Liver (tissue), 9 donors: ENCODE measurements around the gene CTBP1. TPM values are rescaled to one million over a fixed set of nuclear protein-coding genes. Genes with fewer than 3 reads are reported as not detected.

Experiments used
- DNase-seq: peaks from one replicate; pipeline ENCODE4 v3.0.0-alpha.2; 2017; ENCODE audit warnings: low spot score
- H3K27ac ChIP-seq, 2 donors: one replicate each; pipeline ENCODE4 v1.7.0; 2013; ENCODE audit warnings: inconsistent platforms in 2 of 2, low read length in 2 of 2, control low read depth in 1 of 2, low read depth in 1 of 2, mild to moderate bottlenecking in 1 of 2
- H3K27me3 ChIP-seq, 4 donors: one replicate each; pipeline versions ENCODE4 v1.6.1 to v1.7.0; 2013; ENCODE audit warnings: low read length in 3 of 4, inconsistent platforms in 1 of 4, mild to moderate bottlenecking in 1 of 4, moderate library complexity in 1 of 4; ENCODE audit not compliant: control insufficient read depth in 4 of 4, insufficient read depth in 4 of 4
- H3K36me3 ChIP-seq, 4 donors: one replicate each; pipeline versions ENCODE4 v1.6.1 to v1.7.0; 2013; ENCODE audit warnings: low read length in 3 of 4, mild to moderate bottlenecking in 3 of 4, low read depth in 1 of 4, moderate library complexity in 1 of 4; ENCODE audit not compliant: control insufficient read depth in 4 of 4, insufficient read depth in 3 of 4
- H3K4me1 ChIP-seq, 4 donors: one replicate each; pipeline versions ENCODE4 v1.6.1 to v1.7.0; 2013; ENCODE audit warnings: low read length in 3 of 4, mild to moderate bottlenecking in 3 of 4, moderate library complexity in 1 of 4; ENCODE audit not compliant: control insufficient read depth in 4 of 4, insufficient read depth in 4 of 4
- H3K4me3 ChIP-seq, 3 donors: one replicate each; pipeline versions ENCODE4 v1.6.1 to v1.7.0; 2013; ENCODE audit warnings: low read length in 3 of 3, control low read depth in 1 of 3, low read depth in 1 of 3, mild to moderate bottlenecking in 1 of 3
- H3K9ac ChIP-seq, 2 donors: one replicate each; pipeline ENCODE4 v1.7.0; 2013; ENCODE audit warnings: low read length in 2 of 2, mild to moderate bottlenecking in 2 of 2, moderate library complexity in 2 of 2, control low read depth in 1 of 2, low read depth in 1 of 2
- H3K9me3 ChIP-seq, 4 donors: one replicate each; pipeline versions ENCODE4 v1.6.1 to v1.7.0; 2013; ENCODE audit warnings: low read length in 3 of 4; ENCODE audit not compliant: control insufficient read depth in 4 of 4
- ATF3 ChIP-seq: IDR thresholded peaks from 2 replicates; pipeline ENCODE4 v1.6.1; 2016; ENCODE audit warnings: antibody characterized with exemption
- CTCF ChIP-seq: fragments of 150-350 bp; IDR thresholded peaks from 2 replicates; pipeline ENCODE4 v1.5.1; 2017; ENCODE audit warnings: improper control_type of control experiment, low read depth, low read length; ENCODE audit not compliant: missing input control
- EGR1 ChIP-seq, 2 donors: IDR thresholded peaks; 2 replicates each; pipeline ENCODE4 v1.6.1; 2016 to 2018; ENCODE audit warnings: antibody characterized with exemption in 2 of 2, low read depth in 2 of 2
- FOXA1 ChIP-seq: IDR thresholded peaks from 2 replicates; pipeline ENCODE4 v1.6.1; 2016; ENCODE audit warnings: antibody characterized with exemption
- FOXA2 ChIP-seq: IDR thresholded peaks from 2 replicates; pipeline ENCODE4 v1.6.1; 2016; ENCODE audit warnings: antibody characterized with exemption
- GABPA ChIP-seq, 2 donors: IDR thresholded peaks in 1 of 2; conservative IDR thresholded peaks in 1 of 2; 2 replicates each; pipeline ENCODE4 v1.6.1; 2016; ENCODE audit warnings: antibody characterized with exemption in 2 of 2, mild to moderate bottlenecking in 1 of 2, moderate library complexity in 1 of 2
- HNF4A ChIP-seq, 2 donors: conservative IDR thresholded peaks; 2 replicates each; pipeline ENCODE4 v1.6.1; 2016; ENCODE audit warnings: antibody characterized with exemption in 2 of 2, mild to moderate bottlenecking in 2 of 2
- HNF4G ChIP-seq: IDR thresholded peaks from 2 replicates; pipeline ENCODE4 v1.6.1; 2016; ENCODE audit warnings: antibody characterized with exemption
- JUND ChIP-seq, 2 donors: IDR thresholded peaks; 2 replicates each; pipeline ENCODE4 v1.6.1; 2016; ENCODE audit warnings: antibody characterized with exemption in 2 of 2
- MAX ChIP-seq: IDR thresholded peaks from 2 replicates; pipeline ENCODE4 v1.6.1; 2016; ENCODE audit warnings: antibody characterized with exemption
- NR2F2 ChIP-seq: IDR thresholded peaks from 2 replicates; pipeline ENCODE4 v1.6.1; 2016; ENCODE audit warnings: antibody characterized with exemption
- SP1 ChIP-seq: IDR thresholded peaks from 2 replicates; pipeline ENCODE4 v1.6.1; 2018; ENCODE audit warnings: antibody characterized with exemption, mild to moderate bottlenecking
- YY1 ChIP-seq: IDR thresholded peaks from 2 replicates; pipeline ENCODE4 v1.6.1; 2016; ENCODE audit warnings: antibody characterized with exemption, mild to moderate bottlenecking
- ZBTB33 ChIP-seq: IDR thresholded peaks from 2 replicates; pipeline ENCODE4 v1.6.1; 2016; ENCODE audit warnings: antibody characterized with exemption
- WGBS: extraction: QIAGEN DNeasy Blood & Tissue Kit; methylation state at CpG from one replicate; pipeline ENCODE4 v1.1.7; 2013; 5-methylcytosine and 5-hydroxymethylcytosine counted together
- polyA plus RNA-seq, 2 donors: library from polyadenylated mRNA; stranded (reverse) in 1 of 2; unstranded in 1 of 2; fragments of 200-250 nt in 1 of 2; fragments of >200 nt in 1 of 2; fragmentation: Nextera tagmentation in 1 of 2; extraction: Ambion mirVana in 1 of 2; gene quantifications; one replicate each; pipeline versions ENCODE4 v1.2.1 to v1.2.3, GENCODE V29; 2013 to 2015
- total RNA-seq, 2 donors: library from RNA; depleted of rRNA; stranded (reverse); fragments of >200 nt; gene quantifications; one replicate each; pipeline ENCODE4 v1.2.3, GENCODE V29; 2014
- TF ChIP-seq, protein P1 (sequence below): IDR thresholded peaks from 2 replicates; pipeline ENCODE4 v1.6.1; 2016; ENCODE audit warnings: antibody characterized with exemption, mild to moderate bottlenecking
- donor health status: healthy.
- donor health status: healthy.
- donor health status: healthy.
- donor health status: healthy.
- donor health status: healthy.

CTBP1 gene
- total and polyA plus RNA-seq, 4 donors, result 27.5 to 156 (median 79.5) TPM

- TF ChIP-seq ZBTB33 (no peak), FOXA1 (no peak)
- TF ChIP-seq, protein P1, sequence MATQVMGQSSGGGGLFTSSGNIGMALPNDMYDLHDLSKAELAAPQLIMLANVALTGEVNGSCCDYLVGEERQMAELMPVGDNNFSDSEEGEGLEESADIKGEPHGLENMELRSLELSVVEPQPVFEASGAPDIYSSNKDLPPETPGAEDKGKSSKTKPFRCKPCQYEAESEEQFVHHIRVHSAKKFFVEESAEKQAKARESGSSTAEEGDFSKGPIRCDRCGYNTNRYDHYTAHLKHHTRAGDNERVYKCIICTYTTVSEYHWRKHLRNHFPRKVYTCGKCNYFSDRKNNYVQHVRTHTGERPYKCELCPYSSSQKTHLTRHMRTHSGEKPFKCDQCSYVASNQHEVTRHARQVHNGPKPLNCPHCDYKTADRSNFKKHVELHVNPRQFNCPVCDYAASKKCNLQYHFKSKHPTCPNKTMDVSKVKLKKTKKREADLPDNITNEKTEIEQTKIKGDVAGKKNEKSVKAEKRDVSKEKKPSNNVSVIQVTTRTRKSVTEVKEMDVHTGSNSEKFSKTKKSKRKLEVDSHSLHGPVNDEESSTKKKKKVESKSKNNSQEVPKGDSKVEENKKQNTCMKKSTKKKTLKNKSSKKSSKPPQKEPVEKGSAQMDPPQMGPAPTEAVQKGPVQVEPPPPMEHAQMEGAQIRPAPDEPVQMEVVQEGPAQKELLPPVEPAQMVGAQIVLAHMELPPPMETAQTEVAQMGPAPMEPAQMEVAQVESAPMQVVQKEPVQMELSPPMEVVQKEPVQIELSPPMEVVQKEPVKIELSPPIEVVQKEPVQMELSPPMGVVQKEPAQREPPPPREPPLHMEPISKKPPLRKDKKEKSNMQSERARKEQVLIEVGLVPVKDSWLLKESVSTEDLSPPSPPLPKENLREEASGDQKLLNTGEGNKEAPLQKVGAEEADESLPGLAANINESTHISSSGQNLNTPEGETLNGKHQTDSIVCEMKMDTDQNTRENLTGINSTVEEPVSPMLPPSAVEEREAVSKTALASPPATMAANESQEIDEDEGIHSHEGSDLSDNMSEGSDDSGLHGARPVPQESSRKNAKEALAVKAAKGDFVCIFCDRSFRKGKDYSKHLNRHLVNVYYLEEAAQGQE, result no peak
- H3K27ac ChIP-seq, result no peak overlapping the region
- peaks cover 0 to 8% (median 3%) of the 10 kb centered on the region in 4 donors for H3K36me3 ChIP-seq
- no peaks in the 10 kb centered on the region for H3K27me3 ChIP-seq
- no peaks in the 10 kb centered on the region for H3K9me3 ChIP-seq
- peak; percentile 28 for DNase-seq
- no peak overlapping the region for H3K9ac ChIP-seq
- 93% methylated on average over 21 of the region's 21 CpGs for WGBS
- H3K4me3 ChIP-seq, result no peak overlapping the region
- H3K4me1 ChIP-seq, result peaks cover 2 to 38% (median 18%) of the 10 kb centered on the region in 4 donors
Measured at GRCh38 chr4:1206299-1207156, 42.4 kb downstream of the CTBP1 start.

GRCh38 chr4:1205586-1206298 is 43.2 kb downstream of the CTBP1 start:
- WGBS, result 88% methylated on average over 17 of the region's 17 CpGs
- DNase-seq, result no peak
- Histone ChIP-seq H3K4me3 (no peak overlapping the region), H3K27ac (peak overlapping the region; percentile 59 to 62), H3K4me1 (peaks cover 2 to 45% (median 22%) of the 10 kb centered on the region in 4 donors), H3K27me3 (no peaks in the 10 kb centered on the region), H3K9me3 (no peaks in the 10 kb centered on the region), H3K9ac (no peak overlapping the region), H3K36me3 (peaks cover 0 to under 1% (median 0%) of the 10 kb centered on the region in 4 donors)
- TF ChIP-seq MAX, result no peak
- no peak for TF ChIP-seq FOXA2
- TF ChIP-seq, protein P1, result no peak
- TF ChIP-seq FOXA1, result no peak
- no peak for TF ChIP-seq HNF4A (conservative IDR thresholded peaks at IDR 0.05)
- no peak for TF ChIP-seq ATF3
- no peak for TF ChIP-seq GABPA (IDR thresholded peaks at IDR 0.05 in 1 of 2, conservative IDR thresholded peaks at IDR 0.05 in 1 of 2)
- no peak for TF ChIP-seq HNF4G
- no peak for TF ChIP-seq SP1
- TF ChIP-seq CTCF, result no peak
- no peak for TF ChIP-seq EGR1 (IDR thresholded peaks at IDR 0.05; ENCODE audit: low read depth in 2 of 2)
- TF ChIP-seq JUND (IDR thresholded peaks at IDR 0.05), result no peak
- TF ChIP-seq ZBTB33, result no peak
- TF ChIP-seq YY1, result no peak
- TF ChIP-seq NR2F2, result no peak
